ENCODE measurements around the gene SETD3.

The SETD3 gene

DNA sequence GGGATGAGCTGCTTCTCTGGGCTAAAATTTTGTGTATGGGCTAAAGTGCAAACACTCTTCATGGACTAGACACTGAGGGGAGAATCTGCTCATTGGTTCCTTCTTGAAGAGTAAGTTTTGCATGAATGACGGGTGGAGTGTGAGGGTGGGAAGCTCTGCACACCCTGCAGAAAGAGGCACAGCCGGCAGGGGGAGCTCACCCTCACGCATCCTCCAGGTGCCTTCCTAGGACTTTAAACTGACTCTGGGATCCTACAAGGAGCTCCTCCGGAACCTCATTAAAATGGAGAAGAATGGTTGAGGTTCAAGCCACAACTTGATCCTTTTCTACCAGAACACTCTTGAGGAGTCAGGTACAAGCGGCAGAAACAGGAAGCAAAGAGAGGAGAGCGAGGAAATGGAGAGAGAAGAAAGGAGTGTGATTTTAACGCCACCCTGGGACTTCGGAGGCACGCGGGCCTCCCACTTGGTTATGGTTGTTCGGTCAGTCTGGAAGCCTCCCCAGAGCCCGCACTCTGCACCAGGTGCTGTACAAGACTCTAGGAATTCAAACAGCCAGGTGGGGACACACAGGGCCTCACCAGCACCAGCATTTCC, 87.5 kb downstream of the SETD3 start:
- DNase-seq (ENCODE audit: low read depth): no peak

DNA sequence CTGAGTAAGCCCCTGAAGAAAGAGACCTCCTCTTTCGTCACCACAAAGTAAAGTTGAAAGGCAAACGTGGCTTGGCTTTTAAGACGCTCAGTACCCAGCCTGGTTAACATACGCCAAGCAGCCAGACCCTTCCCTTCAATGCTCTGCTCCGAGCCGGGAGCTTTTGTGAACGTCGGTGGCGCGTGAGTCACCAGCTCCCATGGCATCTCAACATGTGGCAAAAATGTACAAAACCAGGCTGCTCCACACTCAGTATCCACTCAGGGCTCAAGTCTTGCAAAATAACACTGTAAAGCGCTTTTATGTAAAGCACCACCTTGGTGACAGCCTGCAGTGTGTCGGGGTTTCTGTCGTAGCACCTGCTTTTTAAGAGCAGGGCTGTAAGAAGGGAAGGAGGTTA, 89.0 kb downstream of the SETD3 start:
- DNase-seq (ENCODE audit: low read depth): no peak

GRCh38 chr14:99389174-99389826, 91.4 kb downstream of the SETD3 start:
- peak; percentile 13 for DNase-seq (ENCODE audit: low read depth)

- no peak for DNase-seq (ENCODE audit: low read depth)
Measured at GRCh38 chr14:99388286-99388685, 92.4 kb downstream of the SETD3 start.

GRCh38 chr14:99387880-99388279, 92.8 kb downstream of the SETD3 start:
- DNase-seq (ENCODE audit: low read depth): no peak

GRCh38 chr14:99384450-99385417, 95.9 kb downstream of the SETD3 start:
- DNase-seq (ENCODE audit: low read depth): no peak

DNA sequence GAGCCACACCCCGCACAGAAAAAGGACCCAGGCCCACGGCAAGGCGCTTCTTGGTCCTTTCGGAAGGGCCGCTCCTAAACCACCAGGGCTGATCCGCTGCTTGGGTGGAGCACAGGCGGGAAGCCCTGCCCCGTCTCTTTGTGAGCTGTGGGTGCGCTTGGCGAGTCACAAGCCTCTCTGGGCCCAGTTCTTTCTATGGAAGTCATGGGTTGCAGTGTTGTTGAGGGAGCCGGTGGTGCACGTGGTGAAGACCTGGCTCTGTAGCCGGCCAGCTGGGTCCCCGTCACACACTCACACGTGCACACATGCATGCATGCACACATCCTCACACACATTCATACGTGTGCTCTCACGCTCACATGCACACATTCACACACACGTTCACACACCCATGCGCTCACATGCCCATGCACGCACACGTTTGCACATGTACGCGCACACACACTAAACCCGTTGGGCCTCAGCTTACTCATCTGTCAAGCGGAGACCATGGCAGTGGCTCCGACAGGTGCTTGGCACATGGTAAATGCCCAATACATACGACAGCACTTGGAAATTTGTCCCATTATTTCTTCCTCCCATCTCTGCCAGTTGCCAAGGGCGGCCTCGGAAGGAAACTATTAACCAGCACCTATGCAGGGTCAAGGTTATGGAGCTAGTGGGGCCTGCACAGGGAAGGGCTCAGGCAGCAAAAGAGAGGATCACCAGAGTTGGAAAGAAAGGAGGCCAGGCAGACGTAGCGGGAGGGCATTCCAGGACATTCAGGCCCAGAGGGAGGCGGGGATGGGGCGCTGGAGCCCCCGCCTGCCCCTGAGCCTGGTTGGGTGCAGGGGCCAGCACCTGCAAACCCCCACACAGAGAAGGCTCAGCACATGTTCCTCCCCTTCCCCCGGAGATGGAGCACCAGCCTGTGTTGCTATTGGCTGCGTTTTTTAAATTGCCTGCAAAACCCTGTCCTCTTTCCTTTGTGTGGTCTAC, 96.9 kb downstream of the SETD3 start:
- DNase-seq (ENCODE audit: low read depth): no peak

DNA sequence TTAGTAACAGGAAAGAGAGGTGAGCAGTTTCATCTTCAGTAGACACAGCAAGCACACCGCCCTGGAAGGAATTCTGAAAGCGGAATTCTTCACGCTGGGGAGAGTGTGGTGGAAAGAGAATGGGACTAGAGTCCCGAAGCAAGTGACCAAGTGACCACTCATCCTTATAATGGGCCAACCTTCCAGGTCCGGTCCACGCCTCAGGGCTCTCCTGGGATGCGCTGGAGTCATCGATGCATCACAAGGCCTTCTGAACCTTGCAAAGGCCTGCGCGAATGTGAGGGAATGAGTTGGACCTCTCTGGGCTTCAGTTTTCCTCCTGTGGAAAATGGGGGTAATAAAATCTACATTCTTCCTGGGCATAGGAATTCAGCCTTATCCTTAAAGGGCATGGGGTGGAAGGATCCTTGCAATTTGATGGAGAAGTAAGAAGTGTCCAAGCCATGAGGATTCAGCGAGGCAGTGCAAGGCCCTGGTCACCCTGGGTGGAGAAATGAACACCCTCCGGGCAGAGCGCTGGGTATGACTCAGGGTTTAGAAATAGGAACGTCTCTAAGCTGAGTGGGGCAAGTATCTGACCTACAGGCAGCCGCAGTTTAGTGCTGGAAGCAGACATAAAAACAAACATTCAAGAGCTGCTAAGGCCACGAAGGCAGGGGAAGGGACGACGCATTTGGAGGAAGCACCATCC, 97.7 kb downstream of the SETD3 start:
- DNase-seq (ENCODE audit: low read depth): no peak

GRCh38 chr14:99382071-99382470, 98.6 kb downstream of the SETD3 start:
- DNase-seq (ENCODE audit: low read depth): no peak

GRCh38 chr14:99381688-99382060, 99.0 kb downstream of the SETD3 start:
- no peak for DNase-seq (ENCODE audit: low read depth)

- no peak for DNase-seq (ENCODE audit: low read depth)
Measured at GRCh38 chr14:99380991-99381687, 99.5 kb downstream of the SETD3 start.

DNA sequence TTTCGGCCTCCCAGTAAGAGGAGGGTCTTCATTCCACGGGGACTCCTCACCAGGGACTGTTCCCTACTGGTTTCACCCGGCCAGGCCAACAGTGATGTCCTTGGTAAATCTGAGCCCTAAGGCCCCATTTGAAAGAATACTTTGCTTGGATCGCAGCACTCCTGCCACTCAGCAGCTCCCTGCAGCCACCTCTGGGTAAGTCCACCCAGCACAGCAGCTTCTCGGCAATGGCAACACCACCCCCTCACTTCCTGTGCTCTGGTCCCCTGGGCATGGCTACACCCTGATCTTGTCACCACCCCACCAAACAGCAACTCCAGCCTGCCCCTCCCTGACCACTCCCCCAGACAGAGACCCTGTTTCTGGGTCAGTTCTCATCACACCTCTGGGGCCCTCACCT, 100.3 kb downstream of the SETD3 start:
- DNase-seq (ENCODE audit: low read depth): no peak

DNA sequence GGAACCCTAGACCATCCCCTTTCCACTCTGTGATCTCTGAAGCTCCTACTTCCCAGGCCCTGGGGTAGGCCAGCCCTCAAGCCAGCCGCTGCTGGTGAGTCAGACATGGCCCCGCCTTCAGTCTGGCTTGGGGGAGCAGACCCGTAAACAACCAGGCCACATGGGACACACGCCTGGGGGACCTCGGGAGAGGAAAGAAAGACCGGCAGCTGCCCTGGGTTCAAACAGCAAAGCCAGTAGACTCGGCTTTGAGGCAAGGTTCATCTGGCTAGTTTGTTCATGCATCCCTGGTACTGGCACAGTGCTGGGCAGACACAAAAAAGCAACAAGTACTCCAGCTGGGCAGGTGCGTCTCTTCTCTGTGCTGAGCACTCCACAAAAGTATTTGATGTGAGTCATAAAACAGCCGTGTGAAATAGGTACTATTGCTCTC, 101.9 kb downstream of the SETD3 start:
- DNase-seq (ENCODE audit: low read depth): no peak

DNA sequence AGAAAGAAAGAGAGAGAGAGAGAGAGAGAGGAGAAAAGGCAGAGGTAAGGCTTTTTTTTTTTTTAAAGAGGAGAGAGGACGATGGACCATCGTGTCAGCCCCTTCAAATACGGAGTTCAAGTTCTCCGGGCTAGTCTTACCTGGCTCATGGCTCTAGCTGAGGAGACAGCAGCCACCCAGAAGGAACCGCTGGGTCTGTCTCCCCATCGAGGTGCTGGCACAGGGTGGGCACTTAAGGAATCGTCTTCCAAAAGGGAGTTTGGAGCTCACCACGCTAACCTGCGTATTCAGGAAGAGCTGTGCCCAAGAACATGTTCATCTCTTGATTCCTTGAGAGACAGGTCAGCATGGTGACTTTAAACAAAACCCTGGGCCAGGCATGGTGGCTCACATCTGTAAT, 102.7 kb downstream of the SETD3 start:
- no peak for DNase-seq (ENCODE audit: low read depth)

GRCh38 chr14:99374964-99375363, 105.7 kb downstream of the SETD3 start:
- no peak for DNase-seq (ENCODE audit: low read depth)

GRCh38 chr14:99363616-99364290, 116.9 kb downstream of the SETD3 start:
- no peak for DNase-seq (ENCODE audit: low read depth)

- no peak for DNase-seq (ENCODE audit: low read depth)
Measured at GRCh38 chr14:99363051-99363450, 117.6 kb downstream of the SETD3 start.

GRCh38 chr14:99361596-99362215, 119.0 kb downstream of the SETD3 start:
- no peak for DNase-seq (ENCODE audit: low read depth)

GRCh38 chr14:99360774-99361595, 119.7 kb downstream of the SETD3 start:
- DNase-seq (ENCODE audit: low read depth): no peak

All from activated T-cell treated with anti-CD3 and anti-CD28 coated beads for 24 hours (primary cell).